ENCODE results near the gene PTPN1. TPM values are rescaled to one million over a fixed set of nuclear protein-coding genes. Genes with fewer than 3 reads are reported as not detected.

Gene PTPN1
- total and polyA plus RNA-seq, 2 of the 13 experiments (the other 11 are each of a cell fraction or from before 2014, with no cell fraction given) = 17.7 to 37.2 TPM

GRCh38 chr20:50580016-50580747 is 70.0 kb downstream of the PTPN1 start (continued):
- TF ChIP-seq ZBTB34 (CRISPR knock-in tag; IDR thresholded peaks at IDR 0.05) (no peak), ARID5B (CRISPR knock-in tag; IDR thresholded peaks at IDR 0.05) (peak; percentile 30; the same call in 1 of the 2 replicates), ZNF776 (CRISPR knock-in tag; IDR thresholded peaks at IDR 0.05) (peak; percentile 75; the same call in 1 of the 2 replicates), GLMP (CRISPR knock-in tag; IDR thresholded peaks at IDR 0.05; ENCODE audit: borderline replicate concordance) (no peak), KLF15 (CRISPR knock-in tag; IDR thresholded peaks at IDR 0.05; ENCODE audit: borderline replicate concordance) (no peak), ZNF562 (CRISPR knock-in tag; IDR thresholded peaks at IDR 0.05; ENCODE audit: borderline replicate concordance) (no peak), GMEB2 (CRISPR knock-in tag; IDR thresholded peaks at IDR 0.05; ENCODE audit: low read depth) (no peak), SALL2 (CRISPR knock-in tag; IDR thresholded peaks at IDR 0.05) (no peak), RBM39 (IDR thresholded peaks at IDR 0.05; ENCODE audit: low read depth, low read length, poor library complexity, severe bottlenecking) (no peak), ZNF280D (CRISPR knock-in tag; IDR thresholded peaks at IDR 0.05) (no peak), ZNF737 (CRISPR knock-in tag; IDR thresholded peaks at IDR 0.05; ENCODE audit: borderline replicate concordance) (no peak), SMAD1 (CRISPR knock-in tag; IDR thresholded peaks at IDR 0.05; ENCODE audit: borderline replicate concordance, low read depth) (no peak), ZNF761 (CRISPR knock-in tag; conservative IDR thresholded peaks at IDR 0.05) (no peak), ZNF225 (CRISPR knock-in tag; IDR thresholded peaks at IDR 0.05) (no peak), ADNP (CRISPR knock-in tag; IDR thresholded peaks at IDR 0.05) (no peak), ATF5 (CRISPR knock-in tag; IDR thresholded peaks at IDR 0.05; ENCODE audit: low read depth) (no peak)
